SK-N-SH (cell line): ENCODE measurements around the gene S100B. TPM values are rescaled to one million over a fixed set of nuclear protein-coding genes. Genes with fewer than 3 reads are reported as not detected.

Source experiments
- CTCF ChIA-PET: fragments of 300-600, 350-600 bp; formaldehyde crosslinking; extraction: SDS; loops from one replicate; lab custom pipeline; 2021; lab: Yijun Ruan, JAX
- POLR2A ChIA-PET: fragments of 350-600 bp; sonication (Branson Sonifier 250); formaldehyde crosslinking; extraction: SDS; loops from one replicate; lab custom pipeline; 2020; ENCODE audit warnings: antibody characterized with exemption, inconsistent platforms; lab: Yijun Ruan, JAX
- DNase-seq: peaks from one replicate; pipeline ENCODE4 v3.0.0; 2012
- H2AFZ ChIP-seq: fragments of 200-600 bp; sonication (generic); 2 replicates; pipeline ENCODE4 v1.8.1; 2016; ENCODE audit warnings: antibody characterized with exemption, mild to moderate bottlenecking, low read depth
- H3F3A ChIP-seq: fragments of 200-600 bp; sonication (generic); replicated peaks from 2 replicates; pipeline ENCODE3; 2016; ENCODE audit warnings: antibody characterized with exemption, mild to moderate bottlenecking; ENCODE audit not compliant: insufficient read depth
- H3K27ac ChIP-seq, 2 experiments: fragments of 200-500 bp in 1 of 2; fragments of 200-600 bp in 1 of 2; sonication (Bioruptor generic) in 1 of 2; sonication (generic), shearing (Covaris generic) in 1 of 2; 2 replicates each; pipeline versions ENCODE4 v1.5.1 to v1.6.1; 2014 to 2016; ENCODE audit warnings: low read depth in 2 of 2, inconsistent platforms in 1 of 2, low read length in 1 of 2, mild to moderate bottlenecking in 1 of 2, mixed read lengths in 1 of 2
- H3K27me3 ChIP-seq: fragments of 200-600 bp; sonication (generic), shearing (Covaris generic); 2 replicates; pipeline ENCODE4 v1.6.1; 2016; ENCODE audit warnings: mixed run types; ENCODE audit not compliant: insufficient read depth
- H3K36me3 ChIP-seq, 2 experiments: fragments of 200-500 bp in 1 of 2; fragments of 200-600 bp in 1 of 2; sonication (Bioruptor generic) in 1 of 2; sonication (generic) in 1 of 2; replicated peaks in 1 of 2; 2 replicates each; pipeline versions ENCODE3 to v1.5.1; 2014 to 2016; ENCODE audit warnings: low read length in 1 of 2, mild to moderate bottlenecking in 1 of 2; ENCODE audit not compliant: insufficient read depth in 2 of 2, control insufficient read depth in 1 of 2
- H3K4me1 ChIP-seq, 2 experiments: fragments of 200-500 bp in 1 of 2; fragments of 200-600 bp in 1 of 2; sonication (Bioruptor generic) in 1 of 2; sonication (generic), shearing (Covaris generic) in 1 of 2; 2 replicates each; pipeline versions ENCODE4 v1.5.1 to v1.6.1; 2014 to 2016; ENCODE audit warnings: low read depth in 1 of 2, low read length in 1 of 2, mixed run types in 1 of 2; ENCODE audit not compliant: insufficient read depth in 2 of 2, control insufficient read depth in 1 of 2
- H3K4me2 ChIP-seq: fragments of 200-600 bp; sonication (generic), shearing (Covaris generic); 2 replicates; pipeline ENCODE4 v1.6.1; 2017; ENCODE audit warnings: mixed run types
- H3K4me3 ChIP-seq, 2 experiments: fragments of 200-500 bp in 1 of 2; fragments of 200-600 bp in 1 of 2; sonication (Bioruptor generic) in 1 of 2; sonication (generic), shearing (Covaris generic) in 1 of 2; 2 replicates each; pipeline versions ENCODE4 v1.5.1 to v1.8.1; 2014 to 2016; ENCODE audit warnings: low read depth in 2 of 2, inconsistent platforms in 1 of 2, low read length in 1 of 2, mild to moderate bottlenecking in 1 of 2, mixed read lengths in 1 of 2, moderate library complexity in 1 of 2
- H3K79me2 ChIP-seq: fragments of 200-600 bp; sonication (generic); 2 replicates; pipeline ENCODE4 v1.8.1; 2017; ENCODE audit warnings: mild to moderate bottlenecking; ENCODE audit not compliant: insufficient read depth
- H3K9ac ChIP-seq: fragments of 200-600 bp; sonication (generic); 2 replicates; pipeline ENCODE4 v1.6.1; 2017; ENCODE audit warnings: mixed run types
- H3K9me2 ChIP-seq: fragments of 200-600 bp; sonication (generic); 2 replicates; pipeline ENCODE4 v1.6.1; 2017; ENCODE audit warnings: mixed run types
- H3K9me3 ChIP-seq: fragments of 200-600 bp; sonication (generic); 2 replicates; pipeline ENCODE4 v1.6.1; 2017; ENCODE audit warnings: mixed run types, mild to moderate bottlenecking, moderate library complexity
- H4K20me1 ChIP-seq: fragments of 200-600 bp; sonication (generic); 2 replicates; pipeline ENCODE4 v1.6.1; 2017; ENCODE audit warnings: mild to moderate bottlenecking, mixed run types; ENCODE audit not compliant: insufficient read depth
- CHD2 ChIP-seq: fragments of 150-350 bp; IDR thresholded peaks from 2 replicates; pipeline ENCODE4 v1.6.1; 2018; ENCODE audit warnings: low read length; ENCODE audit not compliant: partially characterized antibody
- EP300 ChIP-seq, 2 experiments: IDR thresholded peaks; 2 replicates each; pipeline versions ENCODE4 v1.4.0 to v1.6.1; 2012; ENCODE audit warnings: borderline replicate concordance in 1 of 2, low read depth in 1 of 2, low read length in 1 of 2
- FOSL2 ChIP-seq: IDR thresholded peaks from 2 replicates; pipeline ENCODE4 v1.4.0; 2012; ENCODE audit warnings: low read depth, mild to moderate bottlenecking, moderate library complexity, borderline replicate concordance
- FOXM1 ChIP-seq: IDR thresholded peaks from 2 replicates; pipeline ENCODE4 v1.4.0; 2012; ENCODE audit warnings: low read depth, mild to moderate bottlenecking
- JUND ChIP-seq: IDR thresholded peaks from 2 replicates; pipeline ENCODE4 v1.4.0; 2012
- NFIC ChIP-seq: IDR thresholded peaks from 2 replicates; pipeline ENCODE4 v1.4.0; 2012; ENCODE audit warnings: borderline replicate concordance
- RCOR1 ChIP-seq: fragments of 150-350 bp; IDR thresholded peaks from 2 replicates; pipeline ENCODE4 v1.6.1; 2017; ENCODE audit warnings: antibody characterized with exemption, low read length
- RFX5 ChIP-seq: IDR thresholded peaks from 2 replicates; pipeline ENCODE4 v1.6.1; 2012; ENCODE audit warnings: mild to moderate bottlenecking, improper control_type of control experiment, low read length
- SMC3 ChIP-seq: IDR thresholded peaks from 2 replicates; pipeline ENCODE4 v1.6.1; 2012; ENCODE audit warnings: low read depth, low read length, improper control_type of control experiment
- YY1 ChIP-seq: IDR thresholded peaks from 2 replicates; pipeline ENCODE4 v1.4.0; 2012; ENCODE audit warnings: low read depth, mild to moderate bottlenecking
- WGBS: methylation state at CpG from one replicate; pipeline ENCODE4 v1.1.6; 2017; ENCODE audit warnings: low lambda C conversion rate; 5-methylcytosine and 5-hydroxymethylcytosine counted together
- polyA plus RNA-seq, 3 experiments: library from polyadenylated mRNA; depleted of rRNA; stranded (reverse); fragments of >200 nt; gene quantifications; 2 replicates each; pipeline ENCODE4 v1.2.3, GENCODE V29; 2012
- TF ChIP-seq, protein P1 (sequence below): IDR thresholded peaks from 2 replicates; pipeline ENCODE4 v1.4.0; 2012; ENCODE audit warnings: low read depth
- TF ChIP-seq, protein P2 (sequence below): IDR thresholded peaks from 2 replicates; pipeline ENCODE4 v1.4.0; 2012; ENCODE audit warnings: low read depth, borderline replicate concordance

The S100B gene
- polyA plus RNA-seq, 1 of the 3 experiments (the other 2 are of a cell fraction) = 0.12 TPM

GRCh38 chr21:46618738-46619379, 14.0 kb upstream of the S100B start:
- H3K27ac ChIP-seq = no peak overlapping the region

GRCh38 chr21:46617267-46618051, 12.6 kb upstream of the S100B start:
- no peak overlapping the region for H3K27ac ChIP-seq
- no peak for DNase-seq
- TF ChIP-seq FOSL2 = no peak
- no peak for TF ChIP-seq CHD2
- no peak for TF ChIP-seq RCOR1
- no peak for TF ChIP-seq JUND
- no peak for TF ChIP-seq FOXM1
- no peak for TF ChIP-seq EP300 (IDR thresholded peaks at IDR 0.05; ENCODE audit: borderline replicate concordance in 1 of 2, low read depth in 1 of 2, low read length in 1 of 2)
- TF ChIP-seq, protein P1, sequence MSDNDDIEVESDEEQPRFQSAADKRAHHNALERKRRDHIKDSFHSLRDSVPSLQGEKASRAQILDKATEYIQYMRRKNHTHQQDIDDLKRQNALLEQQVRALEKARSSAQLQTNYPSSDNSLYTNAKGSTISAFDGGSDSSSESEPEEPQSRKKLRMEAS = no peak
- TF ChIP-seq, protein P2, sequence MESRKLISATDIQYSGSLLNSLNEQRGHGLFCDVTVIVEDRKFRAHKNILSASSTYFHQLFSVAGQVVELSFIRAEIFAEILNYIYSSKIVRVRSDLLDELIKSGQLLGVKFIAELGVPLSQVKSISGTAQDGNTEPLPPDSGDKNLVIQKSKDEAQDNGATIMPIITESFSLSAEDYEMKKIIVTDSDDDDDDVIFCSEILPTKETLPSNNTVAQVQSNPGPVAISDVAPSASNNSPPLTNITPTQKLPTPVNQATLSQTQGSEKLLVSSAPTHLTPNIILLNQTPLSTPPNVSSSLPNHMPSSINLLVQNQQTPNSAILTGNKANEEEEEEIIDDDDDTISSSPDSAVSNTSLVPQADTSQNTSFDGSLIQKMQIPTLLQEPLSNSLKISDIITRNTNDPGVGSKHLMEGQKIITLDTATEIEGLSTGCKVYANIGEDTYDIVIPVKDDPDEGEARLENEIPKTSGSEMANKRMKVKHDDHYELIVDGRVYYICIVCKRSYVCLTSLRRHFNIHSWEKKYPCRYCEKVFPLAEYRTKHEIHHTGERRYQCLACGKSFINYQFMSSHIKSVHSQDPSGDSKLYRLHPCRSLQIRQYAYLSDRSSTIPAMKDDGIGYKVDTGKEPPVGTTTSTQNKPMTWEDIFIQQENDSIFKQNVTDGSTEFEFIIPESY = no peak
- no peak for TF ChIP-seq SMC3
- TF ChIP-seq NFIC = no peak
- TF ChIP-seq RFX5 = no peak
- H3K36me3 ChIP-seq = no peaks in the 10 kb centered on the region
- H3K4me1 ChIP-seq = no peaks in the 10 kb centered on the region
- no peaks in the 10 kb centered on the region for H3K9me2 ChIP-seq
- no peaks in the 10 kb centered on the region; the same call in 1 of the 2 replicates for H3K9me3 ChIP-seq
- H3K9ac ChIP-seq = no peak overlapping the region
- 46% methylated on average over 6 of the region's 6 CpGs for WGBS
- H3K27me3 ChIP-seq = no peaks in the 10 kb centered on the region
- no peak overlapping the region for H3K4me3 ChIP-seq
- ChIA-PET CTCF (no interaction called here), POLR2A (no interaction called here)
- H4K20me1 ChIP-seq = no peaks in the 10 kb centered on the region
- H3K79me2 ChIP-seq = no peaks in the 10 kb centered on the region
- no peak overlapping the region for H3K4me2 ChIP-seq
- H3F3A ChIP-seq = no peaks in the 10 kb centered on the region
- H2AFZ ChIP-seq = no peak overlapping the region

More at GRCh38 chr21:46618738-46619379, 14.0 kb upstream of the S100B start:
- Histone ChIP-seq H3K36me3 (no peaks in the 10 kb centered on the region), H3K4me3 (no peak overlapping the region), H3K79me2 (no peaks in the 10 kb centered on the region), H3F3A (no peaks in the 10 kb centered on the region), H3K27me3 (no peaks in the 10 kb centered on the region), H3K9me2 (no peaks in the 10 kb centered on the region), H3K4me2 (no peak overlapping the region), H4K20me1 (no peaks in the 10 kb centered on the region), H3K9ac (no peak overlapping the region), H2AFZ (no peak overlapping the region), H3K4me1 (no peaks in the 10 kb centered on the region), H3K9me3 (no peaks in the 10 kb centered on the region; the same call in 1 of the 2 replicates)
- POLR2A ChIA-PET = no interaction called here
- CTCF ChIA-PET = no interaction called here
- WGBS = 71% methylated on average over 5 of the region's 5 CpGs
- DNase-seq = no peak
- TF ChIP-seq YY1 = no peak
